K562 (cell line): ENCODE measurements around the gene SERPINE2.

ENCODE experiments used
- CCNT2 ChIP-seq: IDR thresholded peaks from 2 replicates; pipeline ENCODE4 v1.6.1; 2011; ENCODE audit warnings: borderline replicate concordance, low read depth, mild to moderate bottlenecking, moderate library complexity, mixed read lengths, low read length; ENCODE audit not compliant: insufficient read length; ENCODE audit errors: extremely low read depth
- CREM ChIP-seq: IDR thresholded peaks from 2 replicates; pipeline ENCODE4 v1.6.1; 2014; ENCODE audit warnings: antibody characterized with exemption, low read depth
- MAFF ChIP-seq: IDR thresholded peaks from 2 replicates; pipeline ENCODE4 v1.6.1; 2012; ENCODE audit warnings: low read length, improper control_type of control experiment
- ZFP36 ChIP-seq: fragments of 150-350 bp; IDR thresholded peaks from 2 replicates; pipeline ENCODE4 v1.6.1; 2018; ENCODE audit warnings: low read length, low read depth; ENCODE audit not compliant: partially characterized antibody
- ZNF253 ChIP-seq: fragments of 250-450 bp; sonication (Bioruptor Pico); conservative IDR thresholded peaks from 2 replicates; pipeline ENCODE4 v1.6.1; 2021; ENCODE audit warnings: mild to moderate bottlenecking
- TF ChIP-seq, protein P1 (sequence below): sonication (generic); formaldehyde crosslinking; IDR thresholded peaks from 2 replicates; pipeline ENCODE4 v1.8.1; 2022; ENCODE audit warnings: missing genetic modification reagents
- TF ChIP-seq, protein P2 (sequence below), 3 experiments: IDR thresholded peaks in 2 of 3; conservative IDR thresholded peaks in 1 of 3; 2 replicates each; pipeline ENCODE4 v1.5.1; 2011 to 2012; ENCODE audit warnings: low read length in 3 of 3, mild to moderate bottlenecking in 3 of 3, control low read depth in 2 of 3, improper control_type of control experiment in 1 of 3, inconsistent platforms in 1 of 3, low read depth in 1 of 3, mixed read lengths in 1 of 3, moderate library complexity in 1 of 3; ENCODE audit not compliant: insufficient read depth in 2 of 3

DNA sequence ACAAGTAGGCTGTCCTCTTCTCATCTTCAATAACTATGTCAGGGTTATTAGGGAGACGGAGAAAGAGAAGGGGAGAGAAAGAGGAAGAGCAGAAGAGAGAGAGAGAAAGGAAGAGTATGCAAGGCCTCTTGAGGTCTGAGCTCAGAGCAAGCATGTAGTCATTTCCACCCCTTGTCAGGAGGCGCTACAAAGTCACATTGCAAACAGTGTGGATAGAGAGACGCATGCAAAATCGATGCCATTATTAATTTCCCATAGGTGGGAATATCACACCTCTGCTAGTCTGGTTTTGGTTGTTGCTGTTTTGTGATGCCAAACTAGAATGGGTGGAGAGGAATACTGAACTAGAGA is 24.2 kb upstream of the SERPINE2 start:
- TF ChIP-seq ZFP36 (no peak), ZNF253 (CRISPR knock-in tag) (no peak), CREM (no peak), MAFF (no peak), CCNT2 (no peak)
- TF ChIP-seq, protein P1, sequence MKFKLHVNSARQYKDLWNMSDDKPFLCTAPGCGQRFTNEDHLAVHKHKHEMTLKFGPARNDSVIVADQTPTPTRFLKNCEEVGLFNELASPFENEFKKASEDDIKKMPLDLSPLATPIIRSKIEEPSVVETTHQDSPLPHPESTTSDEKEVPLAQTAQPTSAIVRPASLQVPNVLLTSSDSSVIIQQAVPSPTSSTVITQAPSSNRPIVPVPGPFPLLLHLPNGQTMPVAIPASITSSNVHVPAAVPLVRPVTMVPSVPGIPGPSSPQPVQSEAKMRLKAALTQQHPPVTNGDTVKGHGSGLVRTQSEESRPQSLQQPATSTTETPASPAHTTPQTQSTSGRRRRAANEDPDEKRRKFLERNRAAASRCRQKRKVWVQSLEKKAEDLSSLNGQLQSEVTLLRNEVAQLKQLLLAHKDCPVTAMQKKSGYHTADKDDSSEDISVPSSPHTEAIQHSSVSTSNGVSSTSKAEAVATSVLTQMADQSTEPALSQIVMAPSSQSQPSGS (CRISPR knock-in tag): no peak
- TF ChIP-seq, protein P2, sequence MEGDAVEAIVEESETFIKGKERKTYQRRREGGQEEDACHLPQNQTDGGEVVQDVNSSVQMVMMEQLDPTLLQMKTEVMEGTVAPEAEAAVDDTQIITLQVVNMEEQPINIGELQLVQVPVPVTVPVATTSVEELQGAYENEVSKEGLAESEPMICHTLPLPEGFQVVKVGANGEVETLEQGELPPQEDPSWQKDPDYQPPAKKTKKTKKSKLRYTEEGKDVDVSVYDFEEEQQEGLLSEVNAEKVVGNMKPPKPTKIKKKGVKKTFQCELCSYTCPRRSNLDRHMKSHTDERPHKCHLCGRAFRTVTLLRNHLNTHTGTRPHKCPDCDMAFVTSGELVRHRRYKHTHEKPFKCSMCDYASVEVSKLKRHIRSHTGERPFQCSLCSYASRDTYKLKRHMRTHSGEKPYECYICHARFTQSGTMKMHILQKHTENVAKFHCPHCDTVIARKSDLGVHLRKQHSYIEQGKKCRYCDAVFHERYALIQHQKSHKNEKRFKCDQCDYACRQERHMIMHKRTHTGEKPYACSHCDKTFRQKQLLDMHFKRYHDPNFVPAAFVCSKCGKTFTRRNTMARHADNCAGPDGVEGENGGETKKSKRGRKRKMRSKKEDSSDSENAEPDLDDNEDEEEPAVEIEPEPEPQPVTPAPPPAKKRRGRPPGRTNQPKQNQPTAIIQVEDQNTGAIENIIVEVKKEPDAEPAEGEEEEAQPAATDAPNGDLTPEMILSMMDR (IDR thresholded peaks at IDR 0.05 in 2 of 3, conservative IDR thresholded peaks at IDR 0.05 in 1 of 3; ENCODE audit: insufficient read depth in 2 of 3, low read depth in 1 of 3, low read length in 3 of 3): no peak
